ENCODE results near the gene EZH2.

EZH2 gene

DNA sequence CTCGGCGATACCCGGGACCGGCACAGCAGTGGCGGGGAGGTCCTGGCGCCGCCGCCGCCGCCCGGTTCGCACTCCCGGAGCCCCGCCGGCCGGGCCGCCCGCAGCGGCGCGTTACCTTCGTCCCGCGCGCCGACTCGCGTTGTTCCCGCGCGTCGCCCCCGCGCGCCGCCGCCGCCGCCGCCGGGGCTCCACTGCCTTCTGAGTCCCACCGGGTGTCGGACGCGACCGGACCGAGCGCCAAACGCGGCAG is at the start of gene EZH2:
Gene EZH2, minus strand, starts transcription at position 243 of the 250 bp plus-strand sequence. CDS start 36,993 bp downstream, outside the sequence.
- no peak for DNase-seq (ENCODE audit: low spot score)

DNA sequence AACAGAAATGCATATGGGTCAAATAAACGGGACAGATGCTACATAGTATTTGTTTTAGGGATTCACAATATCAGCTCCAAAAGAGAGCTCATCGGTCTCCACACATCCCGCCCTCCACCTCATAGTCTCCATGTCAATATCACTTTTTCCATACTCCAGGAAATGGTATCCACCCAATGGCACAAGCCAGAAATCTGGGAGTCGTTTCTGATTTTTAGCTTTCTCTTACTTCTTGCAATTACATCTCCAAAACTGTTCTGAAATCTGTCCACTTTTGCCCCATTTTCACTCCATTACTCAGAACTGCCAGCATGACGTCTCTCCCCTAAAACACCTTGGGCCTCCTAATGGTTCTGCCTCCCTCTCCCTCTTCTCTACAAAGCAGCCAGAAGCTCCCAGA is 47.4 kb upstream of the EZH2 start:
- DNase-seq (ENCODE audit: low spot score), result no peak

DNA sequence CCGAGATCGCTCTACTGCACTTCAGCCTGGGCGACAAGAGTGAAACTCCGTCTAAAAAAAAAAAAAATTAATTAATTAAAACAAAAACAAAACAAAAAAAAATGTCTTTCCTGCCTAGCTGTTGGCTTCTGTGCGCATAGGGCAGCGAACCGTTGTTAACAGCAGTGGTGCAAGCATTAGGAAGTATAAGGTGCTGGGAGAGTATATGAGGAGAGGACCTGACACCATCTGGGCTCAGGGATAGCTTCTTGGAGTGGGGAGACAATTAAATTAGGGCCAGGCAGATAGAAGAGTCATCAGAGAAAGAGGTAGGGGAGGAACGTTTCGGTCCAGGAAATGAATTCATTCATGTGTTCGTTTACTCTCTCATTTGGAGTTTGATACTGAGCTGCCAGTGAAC is 46.2 kb upstream of the EZH2 start:
- no peak for DNase-seq (ENCODE audit: low spot score)

DNA sequence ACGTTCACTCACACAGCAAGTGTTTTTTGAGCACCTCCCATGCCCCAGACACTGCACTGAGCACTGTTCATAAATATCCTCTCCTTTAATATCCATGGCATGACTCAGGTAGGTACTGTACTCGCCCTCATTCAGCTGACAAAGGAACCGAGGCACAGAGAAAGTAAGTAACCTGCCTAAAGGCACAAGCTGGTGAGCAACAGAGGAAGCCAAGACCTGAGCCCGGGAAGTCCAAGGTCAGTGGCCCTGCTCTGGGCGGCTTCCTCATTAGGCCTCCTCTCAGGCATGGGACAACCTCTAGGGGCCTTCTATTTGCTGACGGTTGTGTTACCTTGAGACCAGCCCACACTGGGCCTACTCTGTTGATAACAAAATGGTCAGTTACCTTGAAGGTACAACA is 45.1 kb upstream of the EZH2 start:
- no peak for DNase-seq (ENCODE audit: low spot score)

DNA sequence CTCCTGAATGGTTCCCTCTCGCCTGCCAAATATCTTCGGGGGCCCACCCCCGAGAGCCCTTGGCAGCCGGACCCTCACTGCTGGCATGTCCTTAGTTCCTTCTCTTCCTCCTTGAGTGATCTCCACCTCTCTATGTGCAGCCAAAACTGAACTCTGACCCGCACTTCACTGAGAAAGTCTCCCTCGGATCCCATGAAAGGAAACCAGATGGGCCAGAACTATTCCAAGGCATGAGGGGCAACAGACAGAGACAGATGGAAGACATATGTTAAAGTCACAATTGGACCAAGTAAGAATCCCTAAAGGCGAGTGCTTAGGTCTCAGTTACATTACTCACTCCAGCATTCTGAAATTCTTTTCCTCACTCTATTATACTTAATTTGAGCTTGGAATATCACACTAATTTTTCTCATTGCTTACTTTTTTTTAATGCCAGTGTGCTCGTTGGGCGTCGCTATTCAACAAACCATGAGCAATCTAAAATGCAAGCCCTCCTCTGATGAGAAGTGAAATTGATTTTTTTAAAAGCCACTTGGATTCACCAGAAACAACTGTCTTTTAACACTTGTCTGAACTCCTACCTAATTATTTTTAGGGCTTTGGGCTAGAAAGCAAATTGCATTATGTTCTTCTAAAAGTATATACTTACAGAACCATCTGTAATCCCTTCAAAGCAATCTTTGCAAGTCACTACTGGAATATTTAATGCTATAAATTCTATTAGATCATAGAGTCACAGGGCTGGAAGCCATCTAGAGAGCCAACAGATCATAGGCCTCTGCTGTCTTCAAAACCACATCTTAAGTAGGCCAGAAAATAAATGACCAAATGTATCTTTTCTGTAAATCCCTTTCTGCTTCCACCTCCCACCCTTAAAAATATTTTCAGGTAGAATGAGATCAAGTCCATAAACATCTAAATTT is 43.3 kb upstream of the EZH2 start:
- DNase-seq (ENCODE audit: low spot score), result no peak

DNA sequence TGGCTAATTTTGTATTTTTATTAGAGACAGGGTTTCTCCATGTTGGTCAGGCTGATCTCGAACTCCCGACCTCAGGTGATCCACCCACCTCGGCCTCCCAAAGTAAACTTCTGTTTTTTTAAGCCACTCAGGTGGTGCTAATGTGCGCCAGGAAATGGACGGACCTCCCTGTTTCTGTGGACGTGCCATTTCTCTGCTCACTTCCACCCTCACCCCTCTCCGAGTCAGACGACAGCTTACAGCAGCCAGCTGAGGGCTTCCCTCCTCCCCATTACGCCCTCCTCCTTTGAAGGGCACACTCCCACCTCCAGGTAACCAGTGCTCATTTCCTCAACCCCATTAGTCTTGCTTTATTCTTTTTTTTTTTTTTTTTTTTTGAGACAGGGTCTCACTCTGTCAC is 41.7 kb upstream of the EZH2 start:
- DNase-seq (ENCODE audit: low spot score), result no peak

DNA sequence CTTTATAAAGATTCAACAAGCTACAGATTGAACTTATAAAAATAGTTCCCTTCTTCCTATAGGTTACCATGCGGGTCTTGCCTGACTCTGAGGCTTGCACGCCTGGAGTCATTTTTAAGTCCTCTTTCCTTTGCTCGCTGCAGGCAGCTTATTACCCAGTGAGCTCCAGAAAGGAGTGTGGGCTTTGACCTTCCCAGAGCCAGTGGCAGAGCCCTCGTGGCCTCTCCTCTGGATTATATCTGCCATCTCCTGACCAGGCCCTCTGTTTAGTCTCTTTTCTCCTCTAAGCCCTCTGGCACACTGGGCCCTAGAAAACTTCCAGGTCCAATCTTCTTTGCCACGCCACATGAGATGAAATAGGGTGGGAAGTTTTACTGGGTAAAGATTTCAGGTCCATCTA is 39.9 kb upstream of the EZH2 start:
- no peak for DNase-seq (ENCODE audit: low spot score)

DNA sequence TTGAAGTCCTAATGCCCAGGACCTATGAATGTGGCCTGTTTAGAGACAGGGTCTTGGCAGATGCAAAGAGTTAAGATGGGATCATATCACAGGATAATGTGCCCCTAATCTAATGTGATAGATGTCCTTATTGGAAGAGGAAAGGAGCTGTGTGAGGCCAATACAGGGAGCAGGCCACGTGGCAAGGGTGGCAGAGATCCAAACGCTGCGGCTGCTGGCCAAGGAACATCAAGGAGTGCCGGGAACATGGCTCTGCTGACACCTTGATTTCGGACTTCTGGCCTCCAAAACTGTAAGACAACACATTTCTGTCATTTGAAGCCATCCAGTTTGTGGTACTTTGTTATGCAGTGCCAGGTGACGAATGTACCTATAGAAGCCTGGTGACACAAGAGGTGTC is 37.7 kb upstream of the EZH2 start:
- DNase-seq (ENCODE audit: low spot score), result no peak

DNA sequence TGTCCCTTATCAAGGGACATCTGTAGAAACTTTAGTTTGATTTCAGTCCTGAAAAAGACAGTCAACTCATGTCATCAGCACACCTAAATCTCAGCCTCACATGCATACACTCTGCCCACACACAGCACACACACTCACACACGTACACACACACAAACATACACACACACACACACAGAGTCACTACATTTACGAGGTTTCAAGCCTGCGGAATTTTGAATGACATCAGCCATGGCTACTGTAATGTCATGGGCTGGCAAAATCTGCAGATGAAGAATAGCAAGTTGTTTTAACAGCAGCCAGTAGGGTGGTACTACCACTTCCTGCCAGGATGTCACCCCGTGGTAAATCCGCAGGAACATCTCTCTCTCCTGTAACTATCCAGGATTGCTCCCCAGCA is 37.1 kb upstream of the EZH2 start:
- no peak for DNase-seq (ENCODE audit: low spot score)

DNA sequence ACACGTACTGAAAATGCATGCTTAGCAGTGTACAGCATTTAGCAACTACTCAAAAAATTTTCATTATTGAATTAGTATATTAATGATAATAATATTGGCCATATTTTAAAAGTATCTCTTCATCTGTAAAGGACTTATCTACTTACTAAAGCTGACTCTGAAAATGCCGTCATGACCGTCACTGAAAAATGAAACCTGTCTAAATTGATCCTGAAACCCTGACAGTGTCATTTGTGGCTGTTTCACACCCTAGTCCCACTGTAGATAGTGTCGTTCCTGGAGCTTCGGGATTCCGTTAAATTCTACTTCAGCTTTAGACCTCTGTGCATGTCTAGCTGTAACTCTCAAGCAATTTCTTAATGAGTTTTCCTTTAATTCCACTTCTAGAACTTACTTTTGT is 35.8 kb upstream of the EZH2 start:
- no peak for DNase-seq (ENCODE audit: low spot score)

DNA sequence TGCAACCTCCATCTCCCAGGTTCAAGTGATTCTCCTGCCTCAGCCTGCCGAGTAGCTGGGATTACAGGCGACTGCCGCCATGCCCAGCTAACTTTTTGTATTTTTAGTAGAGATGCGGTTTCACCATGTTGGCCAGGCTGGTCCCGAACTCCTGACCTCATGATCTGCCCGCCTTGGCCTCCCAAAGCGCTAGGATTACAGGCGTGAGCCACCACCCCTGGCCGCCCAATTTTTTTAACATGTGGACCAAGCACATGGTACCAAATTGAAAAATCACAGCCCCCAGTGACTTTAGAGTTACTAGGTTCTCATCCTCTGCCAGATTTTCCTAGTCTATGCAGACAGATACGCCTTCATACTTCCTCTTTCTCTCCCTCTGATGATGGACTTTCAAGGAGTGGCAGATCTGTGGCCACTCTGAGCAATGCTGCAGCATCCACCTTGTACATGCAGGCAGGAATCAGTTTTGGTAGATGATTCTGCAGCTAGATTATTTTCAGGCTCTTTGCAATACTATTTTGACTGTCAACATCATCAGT is 34.0 kb upstream of the EZH2 start:
- no peak for DNase-seq (ENCODE audit: low spot score)

DNA sequence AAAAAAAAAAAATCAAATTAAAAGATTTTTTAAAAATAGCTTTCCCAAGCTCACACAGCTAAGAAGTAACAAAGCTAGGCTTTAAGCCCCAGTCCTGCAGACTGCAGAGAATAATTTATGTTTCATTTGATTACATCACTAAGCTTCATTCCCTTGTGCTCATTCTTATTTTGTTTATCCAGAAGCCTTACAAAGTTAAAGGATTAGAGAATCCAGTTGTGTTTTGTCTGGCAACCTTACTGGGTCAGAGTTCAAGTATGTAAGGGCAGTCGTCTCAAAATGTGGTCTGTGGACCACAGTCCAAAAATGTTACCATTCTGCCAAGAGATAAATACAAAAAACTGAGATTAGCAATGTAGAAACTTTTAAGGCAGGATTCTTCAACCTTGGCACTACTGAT is 32.1 kb upstream of the EZH2 start:
- DNase-seq (ENCODE audit: low spot score), result no peak

DNA sequence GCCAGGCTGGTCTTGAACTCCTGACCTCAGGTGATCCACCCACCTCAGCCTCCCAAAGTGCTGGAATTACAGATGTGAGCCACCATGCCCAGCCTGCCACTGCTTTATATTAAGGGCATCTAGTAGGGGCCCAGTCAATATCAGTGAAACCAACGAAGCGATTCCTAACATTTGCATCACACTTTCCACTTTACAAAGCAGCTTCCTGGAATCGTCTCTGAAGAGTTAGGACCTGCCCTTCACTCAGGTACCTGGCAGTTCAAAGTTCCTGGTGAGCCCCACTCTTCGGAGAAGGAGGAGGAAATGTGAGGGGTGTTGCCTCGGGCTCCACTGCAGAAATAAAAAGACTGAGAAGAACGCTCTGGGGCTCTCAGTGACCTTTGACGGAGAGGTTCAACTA is 31.1 kb upstream of the EZH2 start:
- DNase-seq (ENCODE audit: low spot score), result no peak

DNA sequence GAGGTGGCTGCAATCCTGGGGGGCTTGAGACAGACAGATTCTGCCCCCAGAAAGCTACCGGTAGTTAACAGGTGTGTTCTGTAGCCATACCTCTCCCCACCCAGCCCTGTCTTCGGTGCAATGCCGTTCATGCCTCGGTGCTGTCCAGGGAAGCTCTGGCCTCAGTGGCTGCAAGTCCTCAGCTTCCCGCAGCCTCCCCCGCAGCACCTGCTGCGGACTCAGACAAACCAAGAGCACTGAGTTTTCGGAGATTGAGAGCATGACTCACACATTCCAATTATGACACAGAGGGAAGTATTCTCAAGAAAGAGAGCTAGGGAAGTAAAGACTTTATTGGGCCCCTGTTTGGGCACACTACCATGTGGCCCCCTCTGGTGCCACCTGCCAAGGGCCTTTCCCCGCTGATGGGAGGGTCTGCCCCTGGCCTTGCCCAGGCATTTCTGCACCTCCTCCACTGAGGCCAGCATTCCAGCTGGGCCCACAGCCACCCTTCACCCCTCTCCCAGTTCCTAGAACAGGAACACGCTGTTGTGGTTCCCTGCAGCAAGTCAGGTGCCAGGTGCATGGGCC is 30.2 kb upstream of the EZH2 start:
- no peak for DNase-seq (ENCODE audit: low spot score)

DNA sequence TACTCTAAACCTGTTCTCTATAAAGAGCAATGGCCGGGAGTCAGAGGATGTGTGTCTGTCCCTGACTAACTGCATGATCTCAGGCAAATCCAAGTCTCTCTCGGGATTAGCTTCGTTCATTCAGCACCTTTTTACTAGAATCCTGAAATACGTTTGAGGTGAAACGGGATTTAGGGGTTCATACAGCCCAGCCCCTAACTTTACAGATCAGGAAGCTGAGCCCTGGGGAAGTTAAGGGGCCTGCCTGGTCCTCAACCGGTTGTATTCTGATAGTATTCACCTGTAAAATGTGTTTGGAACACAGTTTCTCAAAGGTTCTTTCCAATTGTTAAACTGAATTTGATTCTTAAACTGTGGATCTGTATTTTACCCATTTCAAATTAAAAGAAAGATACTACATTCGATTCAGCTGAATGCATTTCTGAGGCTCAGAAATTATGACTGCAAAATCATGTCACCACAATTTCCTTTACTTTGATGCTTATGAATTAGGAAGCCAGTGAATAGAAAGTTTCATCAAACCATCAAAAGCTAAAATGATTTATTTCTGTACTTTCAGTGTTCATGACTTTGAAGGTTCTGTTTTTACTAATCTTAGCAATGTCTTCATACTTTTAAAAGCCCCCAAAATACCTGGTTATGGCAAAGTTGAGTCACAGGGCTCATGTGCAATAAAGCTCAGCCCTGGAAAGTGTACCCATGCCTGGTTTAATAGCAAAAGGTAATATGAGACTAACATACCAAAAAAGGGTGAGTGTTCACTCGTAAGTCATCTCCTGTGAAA is 28.9 kb upstream of the EZH2 start:
- no peak for DNase-seq (ENCODE audit: low spot score)

DNA sequence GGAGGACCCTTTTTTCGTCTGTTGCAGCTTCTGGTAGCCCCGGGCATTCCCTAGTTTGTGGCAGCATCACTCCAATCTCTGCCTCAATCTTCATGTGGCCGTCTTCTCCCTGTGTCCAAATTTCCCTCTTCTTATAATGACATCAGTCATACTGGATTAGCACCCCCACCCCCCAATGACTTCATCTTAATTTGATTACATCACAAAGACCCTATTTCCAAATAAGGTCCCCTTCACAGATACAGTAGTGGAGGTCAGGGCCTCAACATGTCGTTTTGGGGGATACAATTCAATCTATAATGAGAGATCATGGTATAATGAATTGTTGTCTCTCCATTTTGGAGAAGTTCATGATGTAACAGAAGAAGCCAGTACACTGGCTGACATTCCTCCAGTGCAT is 28.1 kb upstream of the EZH2 start:
- DNase-seq (ENCODE audit: low spot score), result no peak

DNA sequence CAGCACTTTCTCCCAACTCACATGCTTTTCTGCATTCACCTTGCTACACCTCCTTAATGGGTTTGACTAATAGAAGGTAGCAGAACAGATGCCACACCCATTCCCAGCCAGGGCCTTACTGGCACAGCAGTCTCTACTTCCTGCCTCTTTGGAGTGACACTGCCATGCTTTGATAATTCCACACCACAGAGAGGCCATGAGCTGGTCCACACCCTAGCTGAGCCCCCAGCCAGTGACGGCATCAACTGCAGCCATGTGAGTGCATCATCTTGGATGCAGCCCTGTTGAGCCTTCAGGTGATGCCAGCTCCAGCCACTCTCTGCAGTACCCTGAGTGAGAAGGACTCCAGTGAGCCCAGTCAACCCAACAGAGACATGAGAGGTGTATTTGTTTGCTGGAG is 27.5 kb upstream of the EZH2 start:
- DNase-seq (ENCODE audit: low spot score), result no peak

DNA sequence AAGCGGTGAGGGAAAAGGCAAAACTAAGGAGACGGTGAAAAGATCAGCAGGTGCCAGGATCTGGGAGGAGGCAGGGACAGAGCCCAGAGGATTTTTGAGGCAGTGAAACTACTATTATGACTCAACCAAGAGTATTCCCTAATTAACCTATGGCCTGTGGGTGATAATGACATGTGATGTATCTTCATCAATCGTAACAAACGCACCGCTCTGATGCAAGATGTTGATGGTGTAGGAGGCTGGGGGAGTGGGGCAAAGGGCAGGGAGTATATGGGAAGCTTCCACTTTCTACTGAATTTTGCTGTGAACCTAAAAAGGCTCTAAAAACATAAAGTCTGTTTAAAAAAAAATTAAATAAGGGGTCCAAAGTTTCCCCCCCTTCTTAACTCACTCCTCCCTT is 25.5 kb upstream of the EZH2 start:
- no peak for DNase-seq (ENCODE audit: low spot score)

DNA sequence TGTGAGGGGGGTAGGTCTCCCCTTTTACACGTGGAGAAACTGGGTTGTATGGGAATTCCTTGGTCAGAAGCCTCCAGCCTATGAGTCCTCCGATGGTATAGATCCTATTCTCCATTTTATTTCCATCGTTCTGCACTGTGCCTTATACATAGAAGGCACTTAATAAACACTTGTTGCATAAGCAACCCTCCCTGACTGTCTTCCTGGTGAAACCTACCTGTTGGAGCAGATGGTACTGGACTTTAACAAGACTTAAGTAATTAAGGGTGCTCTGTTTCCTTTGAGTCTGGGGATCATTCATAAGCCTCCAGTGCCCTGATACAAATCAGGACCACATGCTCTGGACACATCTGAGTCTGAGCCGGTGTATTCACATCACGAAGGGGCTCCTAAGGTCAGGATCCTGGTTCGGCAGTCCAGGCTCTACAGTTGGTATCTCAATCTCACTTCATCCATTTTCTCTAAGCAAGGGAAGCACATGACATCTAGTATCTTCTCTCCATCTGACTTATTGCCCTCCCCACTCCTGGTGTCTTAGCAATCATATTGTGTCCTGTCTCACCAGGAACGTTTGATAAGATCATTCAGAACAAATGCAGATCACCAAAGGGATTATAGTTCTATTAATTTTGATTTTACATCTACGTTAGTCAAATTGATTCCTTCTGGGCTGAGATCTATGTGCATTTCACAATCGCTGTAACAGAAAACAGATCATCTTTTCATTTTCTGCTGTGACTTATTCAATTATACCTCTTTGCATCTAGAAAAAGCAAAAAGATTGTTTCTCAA is 22.8 kb upstream of the EZH2 start:
- no peak for DNase-seq (ENCODE audit: low spot score)

DNA sequence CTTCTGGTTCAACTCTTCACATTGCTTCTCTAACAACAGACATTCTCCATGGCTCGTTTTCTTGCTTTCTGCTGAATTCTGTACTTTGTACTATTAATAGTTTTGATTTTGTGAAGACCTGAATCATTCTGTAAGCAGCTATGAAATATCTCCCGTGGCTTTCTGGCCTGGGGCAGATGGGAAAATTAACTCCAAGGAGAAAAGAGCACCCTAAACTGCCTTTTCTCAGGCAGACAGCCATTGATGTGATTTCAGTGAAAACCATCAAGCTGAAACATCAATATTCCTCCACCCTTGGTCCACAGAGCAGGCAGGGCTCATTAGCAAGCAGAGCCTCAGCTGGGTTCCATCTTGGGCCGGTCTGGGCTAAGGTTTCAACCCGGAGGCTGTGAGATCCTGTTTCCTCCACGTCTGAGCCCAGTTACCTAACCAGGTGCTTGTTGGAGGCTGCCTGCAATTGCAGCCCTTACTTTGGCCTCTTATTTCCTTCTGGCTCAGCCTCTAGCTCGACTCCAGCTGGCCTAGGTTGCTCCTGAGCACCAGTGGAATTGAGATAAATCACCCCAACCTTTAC is 21.1 kb upstream of the EZH2 start:
- DNase-seq (ENCODE audit: low spot score), result no peak

DNA sequence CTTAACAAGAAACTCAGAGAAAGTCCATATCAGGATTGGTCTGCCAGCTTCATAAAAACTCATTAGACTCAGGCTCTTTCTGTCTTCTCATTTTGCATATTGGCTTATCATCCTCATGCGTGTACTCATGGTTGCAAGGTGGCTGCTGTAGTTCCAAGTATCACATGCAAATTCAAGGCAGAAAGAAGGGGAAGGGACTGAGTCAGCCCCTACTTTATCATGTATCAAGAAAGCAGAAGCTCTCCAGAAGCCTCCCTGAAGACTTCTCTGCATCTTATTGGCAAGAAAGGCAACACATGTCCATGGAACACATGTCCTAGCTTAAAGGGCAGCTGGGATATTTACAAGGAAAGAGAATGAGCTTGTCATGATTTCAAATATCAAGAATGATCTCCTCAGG is 19.4 kb upstream of the EZH2 start:
- DNase-seq (ENCODE audit: low spot score), result no peak

DNA sequence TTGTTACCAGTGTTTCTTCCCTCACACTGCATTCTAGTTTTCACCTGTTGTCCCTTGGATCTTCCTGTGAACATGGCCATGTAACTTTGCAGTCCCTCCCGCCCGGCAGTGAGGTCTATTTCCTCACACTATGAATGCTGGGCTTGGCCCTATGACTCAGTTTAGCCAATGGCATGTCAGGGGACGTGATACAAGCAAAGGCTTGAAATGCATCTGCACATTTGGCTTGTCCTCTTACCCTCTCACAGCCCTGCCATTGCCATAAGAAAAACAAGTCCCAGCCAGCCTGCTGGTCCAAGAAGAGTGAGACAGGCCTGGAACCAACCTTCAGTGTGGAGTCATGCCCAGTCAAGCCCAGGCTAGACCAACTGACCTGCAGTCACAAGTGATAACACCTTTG is 17.1 kb upstream of the EZH2 start:
- DNase-seq (ENCODE audit: low spot score), result no peak

Measured in D341Med (cell line).